ENCODE measurements around the gene RBKS. TPM values are rescaled to one million over a fixed set of nuclear protein-coding genes. Genes with fewer than 3 reads are reported as not detected.
A peak's percentile ranks its signal among the peaks of the same experiment; 100 is the strongest.

The RBKS gene
- total RNA-seq, 8 experiments from 2014 or later, result 2.4 to 9.7 (median 3.6) TPM

GRCh38 chr2:27915874-27916273, 25.7 kb upstream of the RBKS start:
- H3K4me1 ChIP-seq (replicated peaks in 1 of 2), result peaks cover 0 to 3% of the 10 kb centered on the region in 2 donors
- in situ Hi-C loops (cut with MboI; ENCODE audit: low pct_unique_long_range_greater_than_20kb in 2 of 9, low sequenced_read_pairs in 9 of 9, unreplicated experiment in 9 of 9), result no loop called here
- H3K4me3 ChIP-seq, result no peak overlapping the region
- no peak overlapping the region for H3K27ac ChIP-seq
- peak in 2 of 8 experiments; percentile 34 to 83 for ATAC-seq (replicated peaks in 6 of 8)

GRCh38 chr2:27915191-27915590, 25.0 kb upstream of the RBKS start:
- H3K4me1 ChIP-seq (replicated peaks in 1 of 2), result peaks cover 0 to 3% of the 10 kb centered on the region in 2 donors
- no peak overlapping the region for H3K4me3 ChIP-seq
- ATAC-seq (replicated peaks in 6 of 8), result no peak
- no peak overlapping the region for H3K27ac ChIP-seq
- in situ Hi-C loops (cut with MboI; ENCODE audit: low pct_unique_long_range_greater_than_20kb in 2 of 9, low sequenced_read_pairs in 9 of 9, unreplicated experiment in 9 of 9), result no loop called here
- WGBS, 10 experiments, result 34 to 80% (median 65%) methylated on average over 1 to 5 of the region's 5 CpGs

GRCh38 chr2:27914805-27915175, 24.6 kb upstream of the RBKS start:
- no peak overlapping the region for H3K27ac ChIP-seq
- no peak for ATAC-seq (replicated peaks in 6 of 8)
- H3K4me3 ChIP-seq, result no peak overlapping the region
- in situ Hi-C loops (cut with MboI; ENCODE audit: low pct_unique_long_range_greater_than_20kb in 2 of 9, low sequenced_read_pairs in 9 of 9, unreplicated experiment in 9 of 9), result no loop called here
- peaks cover 0 to 3% of the 10 kb centered on the region in 2 donors for H3K4me1 ChIP-seq (replicated peaks in 1 of 2)

- in situ Hi-C loops (cut with MboI; ENCODE audit: low pct_unique_long_range_greater_than_20kb in 2 of 9, low sequenced_read_pairs in 9 of 9, unreplicated experiment in 9 of 9), result no loop called here
- H3K4me3 ChIP-seq, result no peak overlapping the region
- no peak for ATAC-seq (replicated peaks in 6 of 8)
- H3K4me1 ChIP-seq (replicated peaks in 1 of 2), result peaks cover 0 to 3% of the 10 kb centered on the region in 2 donors
- no peak overlapping the region for H3K27ac ChIP-seq
- 100% methylated on average over 2 of the region's 2 CpGs; no CpG with 5 or more reads in 3 of the 10 experiments for WGBS, 10 experiments
Measured at GRCh38 chr2:27914041-27914804, 24.0 kb upstream of the RBKS start.

- ATAC-seq (replicated peaks in 6 of 8), result no peak
Measured at GRCh38 chr2:27912512-27912911, 22.3 kb upstream of the RBKS start.

GRCh38 chr2:27911458-27912210, 21.4 kb upstream of the RBKS start:
- no peak for ATAC-seq (replicated peaks in 6 of 8)
- Histone ChIP-seq H3K4me3 (no peak overlapping the region), H3K27ac (no peak overlapping the region), H3K4me1 (replicated peaks in 1 of 2) (peaks cover 0 to 3% of the 10 kb centered on the region in 2 donors)
- WGBS, 10 experiments, result 80 to 100% (median 89%) methylated on average over 1 to 2 of the region's 2 CpGs; no CpG with 5 or more reads in 1 of the 10 experiments
- in situ Hi-C loops (cut with MboI; ENCODE audit: low pct_unique_long_range_greater_than_20kb in 2 of 9, low sequenced_read_pairs in 9 of 9, unreplicated experiment in 9 of 9), result no loop called here

More at GRCh38 chr2:27912512-27912911, 22.3 kb upstream of the RBKS start:
- H3K4me3 ChIP-seq, result no peak overlapping the region
- peaks cover 0 to 3% of the 10 kb centered on the region in 2 donors for H3K4me1 ChIP-seq (replicated peaks in 1 of 2)
- in situ Hi-C loops (cut with MboI; ENCODE audit: low pct_unique_long_range_greater_than_20kb in 2 of 9, low sequenced_read_pairs in 9 of 9, unreplicated experiment in 9 of 9), result no loop called here
- WGBS, 10 experiments, result 94 to 100% (median 100%) methylated on average over 1 to 2 of the region's 2 CpGs; no CpG with 5 or more reads in 4 of the 10 experiments
- no peak overlapping the region for H3K27ac ChIP-seq

GRCh38 chr2:27909901-27910300, 19.7 kb upstream of the RBKS start:
- 68 to 100% (median 79%) methylated on average over 2 of the region's 2 CpGs; no CpG with 5 or more reads in 2 of the 10 experiments for WGBS, 10 experiments
- Histone ChIP-seq H3K27ac (no peak overlapping the region), H3K4me1 (replicated peaks in 1 of 2) (no peaks in the 10 kb centered on the region), H3K4me3 (no peak overlapping the region)
- in situ Hi-C loops (cut with MboI; ENCODE audit: low pct_unique_long_range_greater_than_20kb in 2 of 9, low sequenced_read_pairs in 9 of 9, unreplicated experiment in 9 of 9), result no loop called here
- ATAC-seq (replicated peaks in 6 of 8), result no peak

- H3K4me1 ChIP-seq (replicated peaks in 1 of 2), result no peaks in the 10 kb centered on the region
- ATAC-seq (replicated peaks in 6 of 8), result no peak
- 0 to 71% (median 44%) methylated on average over 1 to 3 of the region's 3 CpGs for WGBS, 10 experiments
- in situ Hi-C loops (cut with MboI; ENCODE audit: low pct_unique_long_range_greater_than_20kb in 2 of 9, low sequenced_read_pairs in 9 of 9, unreplicated experiment in 9 of 9), result no loop called here
- no peak overlapping the region for H3K4me3 ChIP-seq
- no peak overlapping the region for H3K27ac ChIP-seq
Measured at GRCh38 chr2:27907547-27907946, 17.4 kb upstream of the RBKS start.

- in situ Hi-C loops (cut with MboI; ENCODE audit: low pct_unique_long_range_greater_than_20kb in 2 of 9, low sequenced_read_pairs in 9 of 9, unreplicated experiment in 9 of 9), result no loop called here
- Histone ChIP-seq H3K27ac (no peak overlapping the region), H3K4me1 (replicated peaks in 1 of 2) (no peaks in the 10 kb centered on the region), H3K4me3 (no peak overlapping the region)
- WGBS, 10 experiments, result 50 to 100% (median 100%) methylated on average over 1 of the region's 1 CpG; no CpG with 5 or more reads in 5 of the 10 experiments
- no peak for ATAC-seq (replicated peaks in 6 of 8)
Measured at GRCh38 chr2:27906074-27906473, 15.9 kb upstream of the RBKS start.

GRCh38 chr2:27904405-27904665, 14.1 kb upstream of the RBKS start:
- H3K4me3 ChIP-seq, result no peak overlapping the region
- no peaks in the 10 kb centered on the region for H3K4me1 ChIP-seq (replicated peaks in 1 of 2)
- in situ Hi-C loops (cut with MboI; ENCODE audit: low pct_unique_long_range_greater_than_20kb in 2 of 9, low sequenced_read_pairs in 9 of 9, unreplicated experiment in 9 of 9), result no loop called here
- peak in 2 of 8 experiments; percentile 37 to 49 for ATAC-seq (replicated peaks in 6 of 8)
- 14 to 100% (median 69%) methylated on average over 1 of the region's 1 CpG; no CpG with 5 or more reads in 6 of the 10 experiments for WGBS, 10 experiments
- H3K27ac ChIP-seq, result no peak overlapping the region

GRCh38 chr2:27903649-27904404, 13.6 kb upstream of the RBKS start:
- WGBS, 10 experiments, result 46 to 97% (median 88%) methylated on average over 3 to 10 of the region's 10 CpGs
- in situ Hi-C loops (cut with MboI; ENCODE audit: low pct_unique_long_range_greater_than_20kb in 2 of 9, low sequenced_read_pairs in 9 of 9, unreplicated experiment in 9 of 9), result no loop called here
- H3K4me3 ChIP-seq, result no peak overlapping the region
- no peak overlapping the region for H3K27ac ChIP-seq
- ATAC-seq (replicated peaks in 6 of 8), result peak in 2 of 8 experiments; percentile 85 to 95
- H3K4me1 ChIP-seq (replicated peaks in 1 of 2), result no peaks in the 10 kb centered on the region

GRCh38 chr2:27903018-27903417, 12.8 kb upstream of the RBKS start:
- no peak overlapping the region for H3K4me3 ChIP-seq
- no peaks in the 10 kb centered on the region for H3K4me1 ChIP-seq (replicated peaks in 1 of 2)
- no peak overlapping the region for H3K27ac ChIP-seq
- no peak for ATAC-seq (replicated peaks in 6 of 8)
- WGBS, 10 experiments, result 61 to 100% (median 79%) methylated on average over 1 to 2 of the region's 2 CpGs; no CpG with 5 or more reads in 2 of the 10 experiments
- in situ Hi-C loops (cut with MboI; ENCODE audit: low pct_unique_long_range_greater_than_20kb in 2 of 9, low sequenced_read_pairs in 9 of 9, unreplicated experiment in 9 of 9), result no loop called here

- no peak for ATAC-seq (replicated peaks in 6 of 8)
- WGBS, 10 experiments, result 11 to 100% (median 84%) methylated on average over 1 of the region's 1 CpG; no CpG with 5 or more reads in 2 of the 10 experiments
- no peak overlapping the region for H3K4me3 ChIP-seq
- in situ Hi-C loops (cut with MboI; ENCODE audit: low pct_unique_long_range_greater_than_20kb in 2 of 9, low sequenced_read_pairs in 9 of 9, unreplicated experiment in 9 of 9), result no loop called here
- H3K4me1 ChIP-seq (replicated peaks in 1 of 2), result no peaks in the 10 kb centered on the region
- H3K27ac ChIP-seq, result no peak overlapping the region
Measured at GRCh38 chr2:27902098-27902497, 11.9 kb upstream of the RBKS start.
